Measurements from ENCODE around the gene NKX2-1. TPM values are rescaled to one million over a fixed set of nuclear protein-coding genes. Genes with fewer than 3 reads are reported as not detected.

NKX2-1 gene
- total and polyA plus RNA-seq, 10 of the 15 experiments (the other 5 are each of a cell fraction or from before 2014, with no cell fraction given): 0.03 TPM; not detected in 9

DNA sequence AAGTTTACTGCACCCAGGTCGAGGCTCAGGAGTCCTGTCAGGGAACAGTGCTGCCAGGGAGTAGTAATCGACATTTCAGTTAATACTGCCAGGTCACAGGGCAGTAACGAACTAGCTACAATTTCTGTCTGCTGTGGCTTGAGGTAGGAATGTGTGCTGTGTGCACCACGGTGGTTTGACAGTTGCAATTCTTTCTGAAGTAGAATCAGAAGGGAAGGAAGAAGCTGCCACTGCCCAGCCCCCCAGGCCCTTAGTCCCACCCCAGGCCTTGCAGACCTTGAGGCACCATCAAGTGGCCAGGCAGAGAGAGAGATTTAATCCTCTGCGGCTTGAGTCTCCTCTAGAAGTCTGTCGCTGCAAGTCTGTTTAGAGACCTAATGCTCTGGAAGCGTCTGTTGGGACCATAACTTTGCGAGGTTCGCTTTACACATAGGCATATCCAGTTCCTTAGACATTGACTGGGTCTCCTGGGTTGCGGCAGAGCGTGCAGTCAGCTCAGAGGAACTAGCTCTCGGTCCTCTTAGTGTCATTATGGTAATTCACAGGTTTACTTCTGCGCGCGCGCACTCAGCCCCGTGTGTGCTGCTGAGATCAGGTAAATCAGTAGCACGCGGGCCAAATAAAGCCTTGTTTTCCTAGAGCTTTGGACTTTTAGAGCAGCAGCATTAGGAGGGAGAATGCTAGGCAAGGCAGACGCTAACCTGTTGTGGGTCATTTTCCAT lies 9.8 kb downstream of the NKX2-1 start (continued):
- no peak for TF ChIP-seq ZNF687 (IDR thresholded peaks at IDR 0.05)
- TF ChIP-seq NFYA (IDR thresholded peaks at IDR 0.05; ENCODE audit: borderline replicate concordance, low read depth, low read length): no peak

DNA sequence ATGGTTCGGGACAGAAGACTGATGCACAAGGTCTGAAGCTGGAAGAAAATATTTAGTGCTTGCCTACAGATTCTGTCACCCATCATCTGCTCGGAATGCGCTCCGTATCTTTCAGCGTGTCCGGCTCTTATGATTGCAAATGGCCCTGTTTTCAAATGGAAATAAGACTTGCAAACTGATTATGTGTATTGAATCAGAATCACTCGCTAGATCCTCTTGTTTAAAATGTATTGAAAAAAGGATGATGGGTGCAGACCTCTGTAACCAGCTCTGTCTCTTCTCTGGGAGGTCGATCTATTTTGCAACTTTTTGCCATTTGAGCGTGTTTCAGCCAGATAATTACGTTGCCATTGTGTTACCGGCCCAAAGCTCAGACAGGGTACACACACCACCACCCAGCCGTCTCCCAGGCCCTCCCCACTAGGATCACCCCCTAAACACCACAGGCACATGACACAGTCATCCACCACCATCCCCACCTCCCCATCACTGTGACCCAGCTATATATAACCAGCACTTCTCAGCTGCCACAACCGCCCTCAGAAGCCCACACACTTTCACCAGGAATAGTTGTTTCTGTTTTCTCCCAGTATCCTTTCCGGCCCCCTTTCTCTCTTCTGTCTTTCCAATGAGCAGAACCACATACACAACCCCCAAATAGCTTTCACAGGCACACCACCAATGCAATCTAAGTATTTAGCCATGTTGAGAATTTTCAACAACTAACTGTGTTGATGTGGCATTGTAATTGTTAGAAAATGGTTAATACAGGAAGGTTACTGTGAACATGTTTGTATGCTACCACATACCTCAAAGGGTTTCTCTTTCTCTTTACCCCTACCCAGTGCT lies 10.7 kb downstream of the NKX2-1 start:
- DNase-seq (ENCODE audit: low read depth, low spot score) (no peak), FAIRE-seq (no peak), ATAC-seq (no peak)
- CTCF ChIA-PET: no interaction called here
- Histone ChIP-seq H3K9ac (ENCODE audit: control insufficient read depth, insufficient read depth, low read length) (no peak overlapping the region), H3K27me3 (replicated peaks in 1 of 2; ENCODE audit: control insufficient read depth in 2 of 2, insufficient read depth in 2 of 2, low read length in 1 of 2) (peaks cover 11 to 12% of the 10 kb centered on the region in 2 experiments), H3K4me3 (no peak overlapping the region), H3K36me3 (ENCODE audit: control insufficient read depth in 2 of 2, insufficient read depth in 2 of 2, low read length in 1 of 2) (no peaks in the 10 kb centered on the region), H4K20me1 (ENCODE audit: control insufficient read depth, insufficient read depth) (no peaks in the 10 kb centered on the region), H2AFZ (ENCODE audit: control insufficient read depth, low read depth, low read length) (no peak overlapping the region), H3K9me3 (replicated peaks; ENCODE audit: control insufficient read depth, insufficient read depth, low read length) (no peaks in the 10 kb centered on the region; the same call in 2 of the 3 replicates), H3K4me1 (ENCODE audit: control insufficient read depth, insufficient read depth, low read length) (no peaks in the 10 kb centered on the region), H3K79me2 (ENCODE audit: control insufficient read depth, insufficient read depth, low read length) (no peaks in the 10 kb centered on the region), H3K27ac (ENCODE audit: control insufficient read depth, insufficient read depth) (no peak overlapping the region), H3K4me2 (ENCODE audit: control insufficient read depth, insufficient read depth) (no peak overlapping the region)
- SMC1A ChIA-PET (ENCODE audit: uncharacterized antibody, unreplicated experiment): no interaction called here
- TF ChIP-seq EP300 (IDR thresholded peaks at IDR 0.05; ENCODE audit: borderline replicate concordance in 1 of 2, control insufficient read depth in 1 of 2, low read depth in 2 of 2, low read length in 2 of 2) (no peak), MEF2B (IDR thresholded peaks at IDR 0.05; ENCODE audit: partially characterized antibody, poor library complexity, severe bottlenecking) (no peak), NBN (IDR thresholded peaks at IDR 0.05) (no peak), EGR1 (IDR thresholded peaks at IDR 0.05; ENCODE audit: borderline replicate concordance in 1 of 2, low read depth in 2 of 2, low read length in 2 of 2) (no peak), KAT2A (conservative IDR thresholded peaks at IDR 0.05; ENCODE audit: control insufficient read depth, low read depth, low read length) (no peak), EZH2 (IDR thresholded peaks at IDR 0.05; ENCODE audit: borderline replicate concordance, control insufficient read depth, low read depth, low read length) (no peak), NR2F1 (conservative IDR thresholded peaks at IDR 0.05) (no peak), TCF12 (IDR thresholded peaks at IDR 0.05; ENCODE audit: low read depth, low read length) (no peak), MYC (IDR thresholded peaks at IDR 0.05; ENCODE audit: insufficient read depth, insufficient read length, insufficient replicate concordance, low read length, severe bottlenecking) (no peak), MTA2 (IDR thresholded peaks at IDR 0.05; ENCODE audit: low read depth) (no peak), ZNF217 (IDR thresholded peaks at IDR 0.05) (no peak), NRF1 (conservative IDR thresholded peaks at IDR 0.05; ENCODE audit: low read depth, low read length) (no peak), POU2F2 (IDR thresholded peaks at IDR 0.05; ENCODE audit: borderline replicate concordance, low read depth, low read length) (no peak), SMAD5 (IDR thresholded peaks at IDR 0.05; ENCODE audit: low read depth) (no peak), YBX1 (IDR thresholded peaks at IDR 0.05) (no peak)
- WGBS (ENCODE audit: insufficient coverage, insufficient replicate concordance, low lambda C conversion rate, missing lambda C conversion rate): 16% methylated on average over 14 of the region's 14 CpGs
- POLR2A ChIA-PET: no interaction called here
- no TSS peak for BruUV-seq (replicated peaks)
- in situ Hi-C loops (cut with MboI): no loop called here
- intact Hi-C loops (cut with micrococcal nuclease; ENCODE audit: unreplicated experiment): no loop called here
- RAD21 ChIA-PET (ENCODE audit: unreplicated experiment): no interaction called here

Measured in GM12878 (cell line).